Endothelial cell of umbilical vein (primary cell): ENCODE results near the gene PRX. TPM values are rescaled to one million over a fixed set of nuclear protein-coding genes. Genes with fewer than 3 reads are reported as not detected.

Experiments
- BruUV-seq: library from RNA; stranded (reverse); fragments of 400-500 nt; replicated peaks from 2 replicates; lab custom pipeline; 2021; lab: Mats Ljungman, UMichigan
- CTCF ChIA-PET: fragments of 300-600, 350-600 bp; sonication (Branson Sonifier 250); formaldehyde crosslinking; loops from one replicate; lab custom pipeline; 2021; ENCODE audit warnings: antibody characterized with exemption, inconsistent platforms; lab: Charles Lee
- POLR2A ChIA-PET: fragments of 300-600, 350-600 bp; sonication (Branson Sonifier 250); formaldehyde crosslinking; loops from one replicate; lab custom pipeline; 2021; ENCODE audit warnings: antibody characterized with exemption, inconsistent platforms; lab: Charles Lee
- DNase-seq: peaks from one replicate; pipeline ENCODE4 v3.0.0-alpha.2; 2011; ENCODE audit warnings: low read depth, low spot score
- FAIRE-seq: peaks from 2 replicates; lab custom pipeline; 2011; peaks lifted over from hg19 to GRCh38; lab: Jason Lieb, UNC
- H2AFZ ChIP-seq: 2 replicates; pipeline ENCODE4 v1.6.0; 2012; ENCODE audit warnings: low read depth, low read length, control low read depth, inconsistent platforms
- H3K27ac ChIP-seq: 2 replicates; pipeline ENCODE4 v1.5.1; 2011; ENCODE audit warnings: low read depth, mild to moderate bottlenecking, control low read depth, low read length, moderate library complexity; ENCODE audit not compliant: insufficient read depth
- H3K27me3 ChIP-seq, 2 experiments: 2 replicates each; pipeline versions ENCODE4 v1.6.0 to v1.6.1; 2011; ENCODE audit warnings: low read length in 2 of 2, mixed read lengths in 1 of 2; ENCODE audit not compliant: control insufficient read depth in 2 of 2, insufficient read depth in 2 of 2
- H3K36me3 ChIP-seq, 2 experiments: 2 replicates in 1 of 2; 3 replicates in 1 of 2; pipeline ENCODE4 v1.5.1; 2011; ENCODE audit warnings: low read length in 2 of 2, mild to moderate bottlenecking in 1 of 2, moderate library complexity in 1 of 2; ENCODE audit not compliant: control insufficient read depth in 2 of 2, insufficient read depth in 2 of 2; ENCODE audit errors: extremely low read depth in 1 of 2
- H3K4me1 ChIP-seq: 3 replicates; pipeline ENCODE4 v1.5.1; 2011; ENCODE audit warnings: mild to moderate bottlenecking, low read length; ENCODE audit not compliant: control insufficient read depth, insufficient read depth; ENCODE audit errors: extremely low read depth
- H3K4me2 ChIP-seq: 2 replicates; pipeline ENCODE4 v1.6.1; 2011; ENCODE audit warnings: low read length, control low read depth, mixed read lengths; ENCODE audit not compliant: insufficient read depth
- H3K4me3 ChIP-seq, 3 experiments: fragments of 200-600 bp in 1 of 3; sonication (generic), shearing (Covaris generic) in 1 of 3; replicated peaks in 1 of 3; 2 replicates each; pipeline ENCODE4 v1.5.1; 2011 to 2016; ENCODE audit warnings: control low read depth in 3 of 3, low read length in 3 of 3, mild to moderate bottlenecking in 2 of 3, inconsistent platforms in 1 of 3, low read depth in 1 of 3, moderate library complexity in 1 of 3; ENCODE audit not compliant: insufficient read depth in 1 of 3
- H3K79me2 ChIP-seq: 2 replicates; pipeline ENCODE4 v1.6.0; 2012; ENCODE audit warnings: low read length, inconsistent platforms; ENCODE audit not compliant: control insufficient read depth, insufficient read depth
- H3K9ac ChIP-seq: replicated peaks from 2 replicates; pipeline ENCODE3; 2011; ENCODE audit warnings: low read length, control low read depth; ENCODE audit not compliant: insufficient read depth; ENCODE audit errors: extremely low read depth
- H3K9me1 ChIP-seq: replicated peaks from 3 replicates; pipeline ENCODE4 v1.6.0; 2011; ENCODE audit warnings: mild to moderate bottlenecking, low read length; ENCODE audit not compliant: control insufficient read depth, insufficient read depth; ENCODE audit errors: extremely low read depth
- H3K9me3 ChIP-seq: replicated peaks from 2 replicates; pipeline ENCODE4 v1.5.1; 2012; ENCODE audit warnings: low read length, inconsistent platforms; ENCODE audit not compliant: control insufficient read depth, insufficient read depth
- H4K20me1 ChIP-seq: replicated peaks from 2 replicates; pipeline ENCODE3; 2011; ENCODE audit warnings: mild to moderate bottlenecking, low read length; ENCODE audit not compliant: control insufficient read depth, insufficient read depth; ENCODE audit errors: extremely low read depth
- CTCF ChIP-seq, 2 donors: IDR thresholded peaks; 1 replicate in 1 of 2; 2 replicates in 1 of 2; pipeline ENCODE4 v1.5.1; 2011; ENCODE audit warnings: low read length in 2 of 2, mild to moderate bottlenecking in 2 of 2, moderate library complexity in 2 of 2, control low read depth in 1 of 2, inconsistent platforms in 1 of 2, low read depth in 1 of 2; ENCODE audit not compliant: insufficient read depth in 1 of 2; ENCODE audit errors: extremely low read depth in 1 of 2
- EZH2 ChIP-seq: IDR thresholded peaks from 2 replicates; pipeline ENCODE4 v1.6.1; 2012; ENCODE audit warnings: borderline replicate concordance, low read depth, mild to moderate bottlenecking, moderate library complexity, low read length, inconsistent platforms; ENCODE audit not compliant: severe bottlenecking
- FOS ChIP-seq: IDR thresholded peaks from 2 replicates; pipeline ENCODE4 v1.6.1; 2011; ENCODE audit warnings: mild to moderate bottlenecking, low read length, moderate library complexity, borderline replicate concordance; ENCODE audit not compliant: insufficient read depth
- GATA2 ChIP-seq: IDR thresholded peaks from 2 replicates; pipeline ENCODE4 v1.7.0; 2011; ENCODE audit warnings: low read depth, mild to moderate bottlenecking, moderate library complexity, mixed read lengths, low read length; ENCODE audit not compliant: insufficient read length, insufficient read depth
- JUN ChIP-seq: IDR thresholded peaks from 2 replicates; pipeline ENCODE4 v1.6.1; 2011; ENCODE audit warnings: borderline replicate concordance, low read depth; ENCODE audit not compliant: insufficient read length, insufficient read depth
- MAX ChIP-seq: IDR thresholded peaks from 2 replicates; pipeline ENCODE4 v1.6.1; 2011; ENCODE audit not compliant: insufficient read depth, insufficient read length
- MYC ChIP-seq: IDR thresholded peaks from one replicate; pipeline ENCODE4 v1.6.1; 2011; ENCODE audit warnings: mild to moderate bottlenecking, low read depth, low read length
- POLR2A ChIP-seq: IDR thresholded peaks from 2 replicates; pipeline ENCODE4 v1.6.1; 2012; ENCODE audit warnings: low read depth, mild to moderate bottlenecking, control low read depth, low read length
- POLR2AphosphoS5 ChIP-seq: IDR thresholded peaks from 2 replicates; pipeline ENCODE4 v1.6.1; 2012; ENCODE audit warnings: low read depth, mild to moderate bottlenecking, control low read depth, low read length, moderate library complexity; ENCODE audit not compliant: insufficient read depth
- dilution Hi-C: fragments of 300-500 bp; cut with MboI; formaldehyde crosslinking; loops from one replicate; pipeline ENCODE4 v1.15.0; 2019; ENCODE audit warnings: low sequenced_read_pairs; ENCODE audit not compliant: extremely low pct_ligation_motif_present
- intact Hi-C: fragments of 100-400 bp; cut with micrococcal nuclease; formaldehyde crosslinking; loops from one replicate; pipeline ENCODE4 v1.10.0; 2022
- polyA plus RNA-seq, 4 experiments: library from polyadenylated mRNA; depleted of rRNA in 3 of 4; stranded (reverse) in 3 of 4; unstranded in 1 of 4; fragments of >200 nt; gene quantifications; 2 replicates each; pipeline versions ENCODE4 v1.2.1 to v1.2.3, GENCODE V29; 2011 to 2012; ENCODE audit warnings: missing spikeins in 1 of 4
- total RNA-seq: library from RNA; stranded (reverse); gene quantifications from 2 replicates; pipeline ENCODE4 v1.2.3, GENCODE V29; 2021

The PRX gene
- total and polyA plus RNA-seq, 2 donors (not counting 3 experiments of a cell fraction or from before 2014, with no cell fraction given): 0.80 to 1.3 TPM

- ChIA-PET POLR2A (no interaction called here), CTCF (interaction anchor here (0.8 to 2.1 kb wide), 3 partner anchors 13 to 90 kb away, joined by 3 to 9 read pairs (median 5); no protein-coding TSS in a partner anchor)
- Histone ChIP-seq H3K27ac (no peak overlapping the region), H3K36me3 (no peaks in the 10 kb centered on the region), H3K9ac (no peak overlapping the region), H3K4me3 (no peak overlapping the region), H3K9me3 (no peaks in the 10 kb centered on the region), H3K9me1 (no peaks in the 10 kb centered on the region), H2AFZ (no peak overlapping the region), H3K4me2 (no peak overlapping the region), H4K20me1 (no peaks in the 10 kb centered on the region), H3K79me2 (no peaks in the 10 kb centered on the region), H3K27me3 (no peaks in the 10 kb centered on the region), H3K4me1 (no peaks in the 10 kb centered on the region)
- no peak for FAIRE-seq
- intact Hi-C loops: no loop called here
- no peak for DNase-seq
- dilution Hi-C loops: no loop called here
- TF ChIP-seq EZH2 (no peak), MAX (no peak), CTCF (IDR thresholded peaks at IDR 0.05; ENCODE audit: extremely low read depth in 1 of 2, insufficient read depth in 1 of 2, low read depth in 1 of 2, low read length in 2 of 2) (no peak), JUN (no peak), GATA2 (no peak), MYC (no peak), FOS (no peak), POLR2AphosphoS5 (no peak), POLR2A (no peak)
- BruUV-seq: no TSS peak
Measured at GRCh38 chr19:40394816-40395210, 18.4 kb downstream of the PRX start.
